ENCODE data around the gene TMEM174.

DNA sequence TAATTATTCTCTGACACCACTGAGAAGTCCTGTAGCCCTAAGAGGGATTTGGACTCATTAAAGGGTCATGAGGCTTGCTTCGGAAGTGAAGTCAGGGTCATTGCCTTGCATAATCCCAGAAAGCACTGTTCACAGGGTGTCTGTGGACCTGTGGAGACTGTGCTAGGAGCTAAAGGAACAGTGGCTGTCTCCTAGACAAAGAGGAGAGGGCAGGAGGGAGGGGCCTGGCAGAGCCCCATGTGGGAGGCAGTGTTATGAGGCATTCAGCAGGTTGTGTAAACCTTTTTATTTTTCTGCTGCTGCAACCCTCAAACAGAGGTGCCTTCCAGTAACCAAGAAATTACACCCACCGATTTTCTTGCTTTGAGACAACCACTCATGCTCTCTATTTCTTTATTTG is 3.3 kb downstream of the TMEM174 start:
- TF ChIP-seq, protein P1, sequence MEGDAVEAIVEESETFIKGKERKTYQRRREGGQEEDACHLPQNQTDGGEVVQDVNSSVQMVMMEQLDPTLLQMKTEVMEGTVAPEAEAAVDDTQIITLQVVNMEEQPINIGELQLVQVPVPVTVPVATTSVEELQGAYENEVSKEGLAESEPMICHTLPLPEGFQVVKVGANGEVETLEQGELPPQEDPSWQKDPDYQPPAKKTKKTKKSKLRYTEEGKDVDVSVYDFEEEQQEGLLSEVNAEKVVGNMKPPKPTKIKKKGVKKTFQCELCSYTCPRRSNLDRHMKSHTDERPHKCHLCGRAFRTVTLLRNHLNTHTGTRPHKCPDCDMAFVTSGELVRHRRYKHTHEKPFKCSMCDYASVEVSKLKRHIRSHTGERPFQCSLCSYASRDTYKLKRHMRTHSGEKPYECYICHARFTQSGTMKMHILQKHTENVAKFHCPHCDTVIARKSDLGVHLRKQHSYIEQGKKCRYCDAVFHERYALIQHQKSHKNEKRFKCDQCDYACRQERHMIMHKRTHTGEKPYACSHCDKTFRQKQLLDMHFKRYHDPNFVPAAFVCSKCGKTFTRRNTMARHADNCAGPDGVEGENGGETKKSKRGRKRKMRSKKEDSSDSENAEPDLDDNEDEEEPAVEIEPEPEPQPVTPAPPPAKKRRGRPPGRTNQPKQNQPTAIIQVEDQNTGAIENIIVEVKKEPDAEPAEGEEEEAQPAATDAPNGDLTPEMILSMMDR (IDR thresholded peaks at IDR 0.05): no peak
- no peak for TF ChIP-seq EZH2 (IDR thresholded peaks at IDR 0.05; ENCODE audit: borderline replicate concordance, insufficient read depth, low read depth, low read length, poor library complexity, severe bottlenecking)

All from B cell (primary cell).